C4-2B (cell line): Measurements from ENCODE around the gene COQ10A.

Experiments
- H3K27ac ChIP-seq: fragments of 450-650 bp; 2 replicates; pipeline ENCODE4 v1.5.1; 2017
- ZFX ChIP-seq: fragments of 450-650 bp; IDR thresholded peaks from 2 replicates; pipeline ENCODE4 v1.6.1; 2017
- TF ChIP-seq, protein P1 (sequence below): fragments of 450-650 bp; conservative IDR thresholded peaks from 2 replicates; pipeline ENCODE4 v1.5.1; 2017; ENCODE audit warnings: mild to moderate bottlenecking

COQ10A gene

DNA sequence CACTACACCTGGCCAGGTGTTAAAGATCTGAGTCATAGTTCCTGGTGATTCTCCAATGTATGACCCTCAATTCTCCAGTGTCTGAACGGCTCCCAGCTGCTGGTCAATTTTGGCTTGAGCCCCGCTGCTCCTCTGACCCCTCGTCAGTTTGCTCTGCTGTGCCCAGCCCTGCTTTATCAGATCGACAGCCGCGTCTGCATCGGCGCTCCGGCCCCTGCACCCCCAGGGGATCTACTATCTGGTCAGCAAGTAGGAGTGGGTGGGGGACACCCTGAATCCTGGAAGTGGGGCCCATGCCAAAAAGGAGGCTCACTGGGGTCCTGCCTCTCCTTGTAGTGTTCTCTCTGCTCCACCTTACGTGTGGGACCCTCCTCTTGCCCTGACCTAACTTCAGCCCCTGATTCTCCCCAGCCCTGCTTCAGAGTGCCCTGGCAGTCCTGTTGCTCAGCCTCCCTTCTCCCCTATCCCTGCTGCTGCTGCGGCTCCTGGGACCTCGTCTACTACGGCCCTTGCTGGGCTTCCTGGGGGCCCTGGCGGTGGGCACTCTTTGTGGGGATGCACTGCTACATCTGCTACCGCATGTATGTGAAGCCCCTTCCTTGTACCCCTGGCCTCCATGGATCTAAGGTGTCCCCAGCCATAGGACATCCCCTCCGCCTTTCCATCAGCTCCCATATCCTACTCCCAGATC is 31.9 kb upstream of the COQ10A start:
- no peak overlapping the region for H3K27ac ChIP-seq
- TF ChIP-seq ZFX, result no peak
- TF ChIP-seq, protein P1, sequence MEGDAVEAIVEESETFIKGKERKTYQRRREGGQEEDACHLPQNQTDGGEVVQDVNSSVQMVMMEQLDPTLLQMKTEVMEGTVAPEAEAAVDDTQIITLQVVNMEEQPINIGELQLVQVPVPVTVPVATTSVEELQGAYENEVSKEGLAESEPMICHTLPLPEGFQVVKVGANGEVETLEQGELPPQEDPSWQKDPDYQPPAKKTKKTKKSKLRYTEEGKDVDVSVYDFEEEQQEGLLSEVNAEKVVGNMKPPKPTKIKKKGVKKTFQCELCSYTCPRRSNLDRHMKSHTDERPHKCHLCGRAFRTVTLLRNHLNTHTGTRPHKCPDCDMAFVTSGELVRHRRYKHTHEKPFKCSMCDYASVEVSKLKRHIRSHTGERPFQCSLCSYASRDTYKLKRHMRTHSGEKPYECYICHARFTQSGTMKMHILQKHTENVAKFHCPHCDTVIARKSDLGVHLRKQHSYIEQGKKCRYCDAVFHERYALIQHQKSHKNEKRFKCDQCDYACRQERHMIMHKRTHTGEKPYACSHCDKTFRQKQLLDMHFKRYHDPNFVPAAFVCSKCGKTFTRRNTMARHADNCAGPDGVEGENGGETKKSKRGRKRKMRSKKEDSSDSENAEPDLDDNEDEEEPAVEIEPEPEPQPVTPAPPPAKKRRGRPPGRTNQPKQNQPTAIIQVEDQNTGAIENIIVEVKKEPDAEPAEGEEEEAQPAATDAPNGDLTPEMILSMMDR, result no peak

DNA sequence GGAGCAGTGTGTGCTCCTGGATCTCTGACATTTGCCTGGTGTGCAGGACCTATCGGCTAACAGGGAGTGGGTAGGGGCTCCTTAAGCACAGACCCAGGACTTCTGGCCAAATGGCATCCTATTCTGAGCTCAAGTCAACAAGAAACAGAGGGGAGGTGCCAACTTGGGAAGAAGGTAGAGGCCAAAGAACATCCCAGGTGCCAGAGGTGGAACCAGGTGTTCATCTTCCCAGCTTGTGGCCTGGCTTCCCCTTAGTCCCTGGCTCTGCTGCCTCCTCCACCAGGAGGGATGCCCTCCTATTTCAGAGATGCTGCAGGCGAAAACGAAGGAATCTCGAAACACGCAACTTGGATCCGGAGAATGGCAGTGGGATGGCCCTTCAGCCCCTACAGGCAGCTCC is 30.7 kb upstream of the COQ10A start:
- no peak overlapping the region for H3K27ac ChIP-seq
- TF ChIP-seq, protein P1, result no peak
- no peak for TF ChIP-seq ZFX

DNA sequence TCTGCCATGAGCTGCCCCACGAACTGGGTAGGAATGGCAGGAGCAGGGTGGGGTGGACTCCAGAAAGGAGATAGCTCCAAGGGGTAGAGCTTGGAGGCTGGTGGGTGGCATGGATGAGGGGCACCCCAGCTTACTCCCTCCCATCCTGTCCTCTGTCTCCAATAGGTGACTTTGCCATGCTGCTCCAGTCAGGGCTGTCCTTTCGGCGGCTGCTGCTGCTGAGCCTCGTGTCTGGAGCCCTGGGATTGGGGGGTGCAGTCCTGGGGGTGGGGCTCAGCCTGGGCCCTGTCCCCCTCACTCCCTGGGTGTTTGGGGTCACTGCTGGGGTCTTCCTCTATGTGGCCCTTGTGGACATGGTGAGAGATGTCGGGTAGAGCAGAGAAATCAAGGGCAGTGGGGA is 29.8 kb upstream of the COQ10A start:
- no peak overlapping the region for H3K27ac ChIP-seq

DNA sequence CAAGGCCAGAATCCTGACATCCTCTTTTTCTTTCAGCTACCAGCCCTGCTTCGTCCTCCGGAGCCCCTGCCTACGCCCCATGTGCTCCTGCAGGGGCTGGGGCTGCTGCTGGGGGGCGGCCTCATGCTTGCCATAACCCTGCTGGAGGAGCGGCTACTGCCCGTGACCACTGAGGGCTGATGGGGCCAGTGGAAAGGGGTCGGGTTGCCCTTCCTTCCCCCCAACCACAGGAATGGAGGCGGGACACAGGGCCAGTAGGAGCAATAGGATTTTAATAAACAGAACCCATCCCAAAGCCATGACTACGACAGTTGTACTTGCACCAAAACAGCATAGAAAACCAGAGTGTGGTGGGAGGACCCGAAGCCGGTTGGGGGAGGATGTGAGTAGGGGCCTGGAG is 29.2 kb upstream of the COQ10A start:
- H3K27ac ChIP-seq, result no peak overlapping the region
- no peak for TF ChIP-seq ZFX
- TF ChIP-seq, protein P1, result no peak

More for the DNA sequence above, 29.8 kb upstream of the COQ10A start:
- no peak for TF ChIP-seq ZFX
- TF ChIP-seq, protein P1, result no peak

DNA sequence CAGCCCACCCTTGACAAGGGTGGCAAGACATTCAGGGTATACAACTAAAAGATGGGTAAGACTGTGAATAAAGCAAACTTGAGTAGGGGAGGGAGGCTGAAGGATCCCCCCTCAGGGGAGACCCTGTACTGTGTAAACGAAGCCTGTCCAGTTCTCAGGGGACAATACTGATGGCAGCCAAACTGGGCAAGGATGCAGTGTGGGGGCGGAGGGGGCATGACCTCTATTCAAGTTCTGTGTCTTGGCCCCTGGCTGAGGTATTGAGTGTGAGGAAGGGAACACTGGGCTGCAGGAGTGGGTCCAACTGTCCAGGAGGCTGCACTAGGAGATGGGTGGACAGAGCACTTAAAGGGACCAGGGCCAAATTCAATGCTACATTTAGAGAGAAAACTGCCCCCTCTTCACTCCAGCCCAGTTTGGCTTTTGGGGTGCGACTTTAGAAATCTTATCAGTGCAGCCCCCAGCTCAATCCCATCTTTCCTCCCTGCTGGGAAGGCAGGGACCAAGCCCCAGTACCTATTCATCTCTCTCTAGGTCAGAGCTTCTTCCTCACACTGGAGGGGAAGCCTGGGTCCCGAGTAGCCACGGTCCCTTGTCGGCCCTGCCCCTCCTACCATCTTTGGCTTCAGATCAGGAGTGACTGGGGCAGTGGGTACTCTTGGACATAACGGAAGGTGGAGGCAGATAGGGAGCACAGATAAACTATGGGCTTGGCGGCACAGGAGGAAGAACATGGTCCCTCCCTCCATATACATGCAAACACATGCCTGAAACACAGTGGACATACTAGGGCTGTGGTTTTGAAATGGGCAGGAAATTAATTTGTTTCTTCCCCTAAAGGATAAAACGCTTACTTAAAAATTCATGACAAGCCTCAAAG is 25.1 kb upstream of the COQ10A start:
- no peak overlapping the region for H3K27ac ChIP-seq
- no peak for TF ChIP-seq ZFX
- TF ChIP-seq, protein P1, result no peak

DNA sequence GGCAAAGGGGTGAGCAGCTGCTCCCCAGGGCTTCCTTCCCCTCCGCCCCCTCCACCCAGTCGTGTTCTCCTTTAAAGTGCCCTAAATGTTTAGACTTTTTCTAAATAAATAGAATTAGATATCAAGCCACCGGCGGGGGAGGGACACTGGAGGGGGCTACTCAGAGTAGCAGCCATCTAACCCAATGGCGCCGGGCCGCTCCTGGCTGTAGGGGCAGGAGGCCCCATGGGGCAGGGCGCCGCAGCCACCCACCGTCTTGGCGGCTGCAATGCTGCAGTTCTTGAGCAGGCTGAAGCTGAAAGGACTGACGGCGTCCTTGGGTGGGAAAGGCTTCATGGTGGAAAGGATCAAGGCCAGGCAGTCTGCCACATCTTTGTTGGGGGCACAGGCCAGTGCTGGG is 23.8 kb upstream of the COQ10A start:
- TF ChIP-seq, protein P1, result no peak
- TF ChIP-seq ZFX, result no peak

DNA sequence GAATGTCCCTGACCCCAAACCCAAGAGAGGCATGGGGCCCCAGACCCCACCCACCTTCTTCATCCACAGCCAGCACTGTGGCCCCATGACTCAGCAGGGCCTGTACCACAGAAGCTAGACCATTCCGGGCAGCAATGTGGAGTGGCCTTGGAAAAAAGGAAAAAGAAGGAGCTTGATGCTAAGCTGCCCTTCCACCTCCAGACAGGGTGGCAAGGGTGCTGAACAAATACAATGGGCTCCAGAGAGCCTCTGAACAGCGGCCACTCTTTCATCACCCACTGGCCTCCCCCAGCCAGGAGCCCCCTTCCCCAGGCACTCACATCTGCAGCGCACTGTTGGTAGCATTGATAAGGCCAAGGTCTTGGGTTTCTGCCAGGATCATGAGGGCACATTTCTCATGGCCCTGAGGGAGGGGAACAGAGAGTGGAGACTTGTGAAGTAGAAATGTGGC is 23.0 kb upstream of the COQ10A start:
- TF ChIP-seq, protein P1, result no peak
- TF ChIP-seq ZFX, result no peak
- H3K27ac ChIP-seq, result no peak overlapping the region

More for the DNA sequence above, 23.8 kb upstream of the COQ10A start:
- no peak overlapping the region for H3K27ac ChIP-seq
